Medulla oblongata (tissue), 1 donor: ENCODE measurements around the gene NDUFA6.
"Not testable (repeated sequence)": the region's sequence is repeated elsewhere in the genome, so short reads cannot be mapped to it uniquely, and the experiment has no call there.

Source experiments
- DNase-seq: peaks from one replicate; pipeline ENCODE4 v3.0.0-alpha.2; 2015; ENCODE audit errors: extremely low spot score

NDUFA6 gene

GRCh38 chr22:42090596-42091454, at the start of gene NDUFA6:
Gene NDUFA6, minus strand, starts transcription at chr22:42090772. Its CDS starts 28 bp downstream, at chr22:42090744.
- DNase-seq = peak; percentile 100

- DNase-seq = not testable (repeated sequence)
These were observed 49.6 kb upstream of the NDUFA6 start for GRCh38 chr22:42140153-42140552.

GRCh38 chr22:42139508-42139907, 48.9 kb upstream of the NDUFA6 start:
- not testable (repeated sequence) for DNase-seq

GRCh38 chr22:42138972-42139371, 48.4 kb upstream of the NDUFA6 start:
- DNase-seq = no peak

- DNase-seq = no peak
These were observed 47.7 kb upstream of the NDUFA6 start for GRCh38 chr22:42138122-42138770.

GRCh38 chr22:42135688-42136087, 45.1 kb upstream of the NDUFA6 start:
- not testable (repeated sequence) for DNase-seq

GRCh38 chr22:42134100-42135020, 43.8 kb upstream of the NDUFA6 start:
- no peak for DNase-seq

GRCh38 chr22:42132457-42132856, 41.9 kb upstream of the NDUFA6 start:
- no peak for DNase-seq

- DNase-seq = no peak
These were observed 41.0 kb upstream of the NDUFA6 start for GRCh38 chr22:42131562-42131961.

- DNase-seq = not testable (repeated sequence)
These were observed 40.3 kb upstream of the NDUFA6 start, which contains the start of gene CYP2D6 for GRCh38 chr22:42130639-42131431. Gene CYP2D6, minus strand, starts transcription at chr22:42130810. Its CDS starts 19 bp downstream, at chr22:42130791.

- DNase-seq = not testable (repeated sequence)
These were observed 39.6 kb upstream of the NDUFA6 start for GRCh38 chr22:42130182-42130581.

- not testable (repeated sequence) for DNase-seq
These were observed 38.5 kb upstream of the NDUFA6 start for GRCh38 chr22:42128776-42129694.

- not testable (repeated sequence) for DNase-seq
These were observed 37.4 kb upstream of the NDUFA6 start for GRCh38 chr22:42128007-42128406.

GRCh38 chr22:42127606-42128005, 37.0 kb upstream of the NDUFA6 start:
- DNase-seq = no peak

- not testable (repeated sequence) for DNase-seq
These were observed 33.0 kb upstream of the NDUFA6 start for GRCh38 chr22:42123529-42123928.

GRCh38 chr22:42120231-42121021, 29.9 kb upstream of the NDUFA6 start:
- DNase-seq = not testable (repeated sequence)

GRCh38 chr22:42116848-42117424, 26.4 kb upstream of the NDUFA6 start:
- DNase-seq = no peak

GRCh38 chr22:42115420-42115830, 24.9 kb upstream of the NDUFA6 start:
- not testable (repeated sequence) for DNase-seq

GRCh38 chr22:42114721-42115120, 24.1 kb upstream of the NDUFA6 start:
- peak; percentile 17 for DNase-seq
